ENCODE results near the gene C19orf47.
"Not testable (repeated sequence)": the region's sequence is repeated elsewhere in the genome, so short reads cannot be mapped to it uniquely, and the experiment has no call there.

The C19orf47 gene

DNA sequence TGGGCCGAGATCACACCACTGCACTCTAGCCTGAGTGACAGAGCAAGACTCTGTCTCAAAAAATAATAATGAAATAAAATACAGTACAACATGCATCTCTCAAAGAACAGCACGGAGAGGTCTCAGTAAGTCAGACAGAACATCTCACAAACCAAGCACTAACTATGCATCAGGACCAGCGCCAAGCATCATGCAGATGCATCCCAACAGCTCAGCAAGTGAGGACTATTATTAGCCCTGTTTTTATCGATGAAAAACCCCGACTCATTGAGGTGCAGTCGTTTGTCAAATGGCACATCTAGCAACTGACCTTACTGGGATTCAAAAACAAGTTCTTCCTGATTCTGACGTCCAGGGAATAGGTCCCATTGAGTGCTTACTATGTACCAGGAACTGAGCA lies 3.8 kb downstream of the C19orf47 start:
- DNase-seq, result no peak

DNA sequence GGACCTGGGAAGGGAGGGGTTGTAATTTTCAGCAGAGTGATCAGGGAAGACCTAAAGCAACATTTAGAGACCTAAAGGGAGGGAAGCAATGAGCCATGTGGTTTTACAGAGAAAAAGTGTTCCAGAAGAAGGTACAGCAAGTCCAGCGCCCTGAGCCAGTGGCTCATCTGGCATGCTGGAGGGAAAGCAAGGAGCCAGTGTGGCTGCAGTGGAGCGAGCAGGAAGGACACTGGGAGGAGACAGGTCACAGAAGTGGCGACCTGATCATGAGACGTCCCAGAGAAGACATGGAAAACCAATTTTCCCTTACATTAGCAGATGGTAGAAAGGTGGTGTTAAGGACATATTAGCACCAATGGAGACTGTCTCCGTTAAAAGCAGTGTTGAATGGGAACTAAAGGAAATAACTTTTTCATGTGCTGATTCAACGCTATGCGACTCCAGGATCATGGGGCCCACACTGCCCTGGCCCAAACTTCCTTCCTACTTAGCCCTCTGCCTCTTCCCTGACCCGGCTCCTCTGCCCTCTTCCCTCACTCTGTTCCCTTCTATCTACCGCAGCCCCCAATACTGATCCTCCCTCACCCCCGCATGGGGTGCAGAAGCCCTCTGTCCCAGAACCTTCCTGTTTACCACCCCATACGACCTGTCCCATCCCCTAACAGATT lies 5.4 kb downstream of the C19orf47 start:
- no peak for DNase-seq

DNA sequence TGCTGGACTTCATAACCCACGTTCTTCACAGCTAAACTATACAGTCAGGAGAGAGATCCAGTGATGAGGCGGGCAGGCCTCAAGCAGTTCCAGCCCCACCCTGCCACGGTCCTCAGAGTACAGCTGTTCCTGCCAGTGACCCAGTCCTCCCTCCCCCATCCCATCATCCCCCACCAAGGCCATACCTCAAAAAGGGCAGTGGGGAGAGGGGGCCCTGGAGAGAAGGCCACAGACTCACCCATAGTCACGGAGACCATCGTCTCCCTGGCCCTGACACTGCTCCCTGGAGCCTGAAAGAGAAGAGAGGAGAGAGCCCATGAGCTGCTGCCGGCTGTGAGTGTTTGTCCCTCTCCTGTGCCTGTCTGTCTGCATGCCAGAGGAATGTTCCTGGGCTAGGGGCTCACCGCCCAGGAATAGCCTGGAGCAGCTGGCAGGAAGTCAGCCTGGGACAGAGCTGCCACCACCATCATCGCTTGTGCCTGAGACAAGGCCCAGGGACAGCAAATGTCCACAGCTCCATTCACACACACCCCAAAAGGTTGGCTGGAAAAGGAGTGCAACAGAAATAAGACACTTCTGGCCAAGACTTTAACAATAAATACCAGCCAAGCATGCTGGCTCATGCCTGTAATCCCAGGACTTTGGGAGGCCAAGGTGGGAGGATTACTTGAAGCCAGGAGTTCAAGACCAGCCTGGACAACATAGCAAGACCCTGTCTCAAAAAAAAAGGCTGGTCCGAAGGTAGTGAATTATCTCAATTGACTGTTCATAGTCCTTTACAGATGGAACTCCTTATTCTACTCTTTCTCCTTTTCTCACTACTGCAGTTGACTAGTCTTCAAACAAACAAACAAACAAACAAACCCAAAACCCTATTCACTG lies 6.4 kb downstream of the C19orf47 start:
- DNase-seq, result no peak

DNA sequence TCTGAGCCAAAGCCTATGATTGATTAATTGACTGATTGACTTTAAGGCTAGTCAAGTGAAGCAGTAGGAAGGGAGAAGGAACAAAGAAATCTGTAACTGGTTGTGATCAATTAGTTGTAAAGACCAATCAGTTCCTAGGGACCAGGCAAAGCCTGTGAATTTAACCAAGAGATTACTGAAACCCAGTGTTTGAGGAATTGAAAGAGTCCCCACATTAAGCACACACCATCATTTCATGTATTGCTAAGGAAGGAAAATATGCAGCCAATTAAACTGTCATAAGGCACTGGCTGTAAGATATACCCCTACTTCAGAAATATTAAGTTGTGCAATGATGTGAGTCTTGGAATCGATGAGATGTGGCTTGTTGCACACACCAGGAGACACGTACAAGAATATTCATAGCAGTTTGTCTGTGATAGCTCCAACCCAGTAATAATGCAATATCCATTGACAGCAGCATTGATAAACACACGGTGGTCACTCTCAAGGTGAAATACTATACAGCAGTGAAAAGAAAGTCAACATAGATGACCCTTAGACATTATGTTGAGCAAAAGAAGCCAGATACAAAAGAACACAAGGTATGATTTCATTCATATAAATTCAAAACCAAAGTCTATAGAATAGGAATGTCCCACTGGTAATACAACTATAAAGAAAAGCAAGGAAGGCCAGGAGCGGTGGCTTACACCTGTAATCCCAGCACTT lies 9.0 kb downstream of the C19orf47 start:
- DNase-seq, result no peak

DNA sequence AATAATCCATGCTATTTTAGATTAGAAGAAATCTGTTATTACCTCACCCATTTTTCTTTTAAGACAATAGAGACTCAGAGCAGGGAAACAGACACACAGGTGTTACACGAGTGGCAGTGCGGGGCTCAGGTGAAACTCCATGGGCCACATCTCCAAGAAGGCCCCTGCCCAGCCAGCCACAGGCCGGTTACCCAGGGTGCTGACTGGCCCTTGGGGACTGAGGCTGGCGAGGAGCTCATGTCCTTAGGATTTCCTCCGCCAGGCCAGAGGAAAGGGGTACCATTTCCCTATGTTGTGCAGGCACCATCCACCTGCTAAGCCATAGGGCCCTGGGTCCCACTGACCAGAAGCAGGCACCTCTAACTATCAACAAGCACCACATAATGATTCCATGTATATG lies 10.6 kb downstream of the C19orf47 start:
- DNase-seq, result no peak

DNA sequence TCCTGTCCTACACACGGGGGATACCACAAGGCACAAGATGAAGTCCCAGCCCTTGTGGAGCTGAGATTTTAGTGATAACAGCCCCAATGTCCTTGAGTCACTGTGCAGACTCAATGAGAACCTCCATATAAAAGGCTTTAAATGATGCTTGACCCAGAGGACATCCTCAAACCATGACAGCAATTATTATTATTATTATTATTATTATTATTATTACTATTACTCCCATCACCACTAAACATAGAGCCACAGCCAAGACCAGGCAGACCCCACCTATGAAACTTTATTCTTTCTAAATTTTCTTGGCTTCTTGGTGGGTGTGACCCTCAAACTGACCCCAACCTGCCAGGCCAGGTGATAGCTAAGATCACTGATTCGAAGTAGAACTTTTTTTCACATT lies 11.1 kb downstream of the C19orf47 start:
- DNase-seq, result no peak

DNA sequence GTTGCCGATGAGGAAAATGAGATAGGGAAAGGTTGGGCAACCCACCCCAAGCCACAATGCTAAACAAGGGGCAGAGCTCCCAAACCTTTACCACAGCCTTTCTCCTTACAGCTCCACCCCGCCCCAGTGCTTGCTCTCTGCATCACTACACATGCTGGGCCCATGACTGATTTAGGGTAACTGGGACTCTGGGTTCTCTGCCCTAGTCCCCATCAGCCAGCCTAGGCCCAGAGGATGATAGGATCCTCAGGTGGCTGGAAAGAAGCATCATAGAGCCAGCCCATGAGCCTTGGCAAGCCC lies 11.6 kb downstream of the C19orf47 start:
- DNase-seq, result no peak

DNA sequence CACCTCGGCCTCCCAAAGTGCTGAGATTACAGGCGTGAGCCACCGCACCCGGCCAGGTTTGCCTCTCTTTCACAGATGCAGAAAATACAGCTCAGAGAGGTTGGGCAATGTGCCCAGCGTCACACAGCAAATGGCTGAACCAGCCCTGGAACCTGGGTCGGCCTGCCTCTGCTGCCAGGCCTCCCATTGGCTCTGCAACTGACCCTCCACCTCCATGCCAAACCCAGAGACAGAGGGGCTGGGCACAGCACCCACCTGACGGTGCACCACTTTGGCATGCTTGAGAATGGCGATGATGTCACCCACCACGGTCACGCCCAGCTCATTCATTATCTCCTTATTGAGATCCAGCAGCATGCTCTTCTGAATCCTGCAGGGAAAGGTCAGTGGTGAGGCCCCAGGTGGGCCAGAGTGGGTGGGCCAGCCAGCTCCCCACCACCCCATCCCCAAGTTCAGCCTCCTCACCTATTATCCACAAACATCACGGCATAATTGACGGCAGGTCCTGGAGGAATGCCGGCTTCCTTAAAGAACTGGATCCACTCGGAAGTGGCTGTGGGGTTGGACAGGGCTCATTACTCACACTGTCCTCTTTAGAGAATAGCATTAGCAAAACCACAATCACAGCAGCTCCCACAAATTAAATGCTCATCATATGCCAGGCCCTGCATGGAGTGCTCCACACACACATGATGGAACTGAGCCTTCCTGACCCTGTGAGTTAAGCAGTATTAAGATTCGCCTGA lies 12.2 kb downstream of the C19orf47 start:
- no peak for DNase-seq

DNA sequence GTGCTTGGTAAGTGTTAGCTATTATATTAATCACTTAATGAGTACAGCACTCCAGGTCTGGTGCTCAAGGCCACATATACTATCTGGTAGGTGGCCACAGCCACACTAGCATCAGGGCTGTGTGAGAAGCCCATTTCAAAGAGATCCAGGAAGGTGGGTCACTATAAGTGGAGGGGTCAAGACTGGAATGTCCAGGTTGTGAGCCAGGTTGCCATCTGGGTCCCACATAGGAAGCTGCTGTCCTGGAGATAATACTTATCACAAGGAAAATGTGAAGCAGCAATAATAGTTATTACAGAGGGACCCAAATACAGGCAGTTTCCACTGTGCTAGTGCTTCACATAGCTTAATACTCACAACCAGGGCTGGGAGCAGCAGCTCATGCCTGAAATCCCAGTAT lies 13.1 kb downstream of the C19orf47 start:
- DNase-seq, result no peak

DNA sequence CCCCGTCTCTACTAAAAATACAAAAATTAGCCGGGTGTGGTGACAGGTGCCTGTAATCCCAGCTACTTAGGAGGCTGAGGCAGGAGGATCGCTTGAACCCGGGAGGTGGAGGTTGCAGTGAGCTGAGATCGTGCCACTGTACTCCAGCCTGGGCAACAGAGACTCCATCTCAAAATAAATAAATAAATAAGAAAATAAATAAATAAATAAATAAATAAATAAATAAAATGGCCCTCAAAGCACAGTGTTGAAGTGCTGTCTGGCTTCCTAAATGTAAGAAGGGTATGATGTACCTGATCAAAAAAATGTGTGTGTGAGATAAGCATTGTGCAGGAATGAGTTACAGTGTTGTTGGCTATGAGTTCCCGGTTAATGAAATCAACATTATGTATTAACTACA lies 15.1 kb downstream of the C19orf47 start:
- not testable (repeated sequence) for DNase-seq

DNA sequence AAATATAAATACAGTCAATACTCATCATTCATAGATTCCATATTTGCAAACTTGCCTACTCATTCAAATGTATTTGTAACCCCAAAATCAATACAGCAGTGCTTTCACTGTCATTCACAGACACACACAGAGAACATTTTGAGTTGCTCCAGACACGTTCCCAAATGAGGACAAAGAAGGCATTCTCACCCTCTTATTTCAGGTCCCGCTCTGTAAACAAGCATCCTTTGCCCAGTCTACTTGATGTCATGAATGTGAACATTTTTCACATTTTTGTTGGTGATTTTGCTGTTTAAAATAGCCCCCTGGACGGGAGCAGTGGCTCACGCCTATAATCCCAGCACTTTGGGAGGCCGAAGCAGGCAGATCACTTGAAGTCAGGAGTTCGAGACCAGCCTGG lies 15.5 kb downstream of the C19orf47 start:
- DNase-seq, result no peak

DNA sequence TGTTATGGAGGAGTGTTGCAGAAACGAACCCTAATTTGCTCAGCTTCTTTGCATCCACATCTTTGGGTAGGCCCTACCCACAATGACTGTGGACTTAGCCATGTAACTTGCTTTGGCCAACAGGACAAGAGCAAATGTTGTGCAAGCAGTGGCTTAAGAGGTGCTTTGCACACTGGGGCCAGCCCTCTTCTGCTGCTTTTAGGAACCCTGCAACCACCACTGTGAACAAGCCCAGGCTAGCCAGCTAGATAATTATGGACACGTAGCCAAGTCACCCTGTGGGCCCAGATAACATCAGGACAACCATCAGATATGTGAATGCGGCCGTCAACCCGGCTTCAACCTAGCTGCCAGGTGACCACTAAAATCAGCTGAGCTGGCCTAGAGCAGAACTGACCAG lies 17.1 kb downstream of the C19orf47 start:
- no peak for DNase-seq

DNA sequence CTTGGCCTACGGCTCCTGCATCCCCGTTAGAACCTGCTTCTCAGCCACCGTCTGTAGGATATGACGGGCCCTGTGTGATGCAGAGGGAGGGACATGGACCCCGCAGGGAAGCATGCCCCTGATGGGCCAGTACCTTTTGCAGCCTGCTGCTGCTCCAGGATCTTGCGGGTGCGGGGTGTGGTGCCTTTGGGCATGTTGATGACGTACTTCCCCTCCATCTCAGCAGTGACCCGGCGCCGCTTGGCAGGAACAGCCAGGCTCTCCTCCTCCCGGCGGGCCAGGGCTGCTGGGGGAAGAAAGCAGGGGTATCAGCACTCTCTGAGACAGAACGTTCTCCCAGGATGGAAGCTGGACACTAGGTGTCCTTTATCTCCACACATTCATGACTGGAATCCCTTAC lies 22.0 kb downstream of the C19orf47 start:
- DNase-seq, result no peak

DNA sequence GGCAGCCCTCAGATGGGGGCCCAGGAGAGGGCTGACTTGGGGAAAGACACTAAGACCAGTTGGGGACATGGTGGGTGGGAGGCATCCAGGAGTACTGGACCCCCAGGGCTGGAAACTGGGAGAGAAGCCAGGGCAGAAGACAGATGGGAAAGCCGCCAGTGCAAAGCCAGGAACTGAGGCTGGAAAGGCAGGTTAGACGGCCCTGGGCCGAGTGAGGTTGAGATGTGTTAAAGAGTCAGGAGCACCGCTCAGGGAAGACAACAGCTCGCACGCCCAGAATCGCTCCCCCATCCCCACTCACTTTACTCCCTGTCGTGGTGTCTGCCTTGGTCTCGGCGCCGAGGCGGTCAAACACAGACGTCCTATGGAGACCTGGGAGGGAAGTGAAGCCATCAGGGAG lies 24.5 kb downstream of the C19orf47 start:
- DNase-seq, result no peak

DNA sequence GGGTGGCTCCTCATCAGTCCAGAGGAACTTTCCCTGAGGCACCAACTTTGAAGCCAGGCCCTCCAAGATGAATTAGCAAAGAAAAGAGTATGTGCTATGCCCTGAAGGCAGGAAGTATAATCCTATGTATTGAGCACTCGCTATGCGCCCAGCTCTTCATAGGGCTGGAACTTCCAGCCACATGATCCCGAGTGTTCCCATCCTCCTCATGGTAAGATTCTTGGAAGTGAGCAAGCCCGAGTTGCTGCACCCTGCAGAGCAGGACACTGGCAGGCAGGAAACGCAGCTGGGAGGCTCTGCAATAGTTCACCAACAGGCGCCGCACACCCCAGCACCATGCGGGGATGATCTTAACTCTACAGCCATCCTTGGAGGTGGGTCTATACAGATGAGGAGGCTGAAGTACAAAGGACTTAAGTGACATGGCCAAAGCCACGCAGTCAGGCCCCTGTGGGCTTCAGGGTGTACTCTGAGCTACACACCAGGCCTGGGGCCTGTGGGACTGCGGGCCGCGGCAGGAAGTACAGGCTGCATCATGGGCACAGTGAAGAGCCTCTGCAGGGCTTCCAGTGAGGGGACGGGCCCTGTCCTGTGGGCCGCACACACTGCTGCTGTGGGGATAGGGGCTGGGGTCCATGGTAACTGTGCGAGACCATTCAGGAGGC lies 25.1 kb downstream of the C19orf47 start:
- no peak for DNase-seq

DNA sequence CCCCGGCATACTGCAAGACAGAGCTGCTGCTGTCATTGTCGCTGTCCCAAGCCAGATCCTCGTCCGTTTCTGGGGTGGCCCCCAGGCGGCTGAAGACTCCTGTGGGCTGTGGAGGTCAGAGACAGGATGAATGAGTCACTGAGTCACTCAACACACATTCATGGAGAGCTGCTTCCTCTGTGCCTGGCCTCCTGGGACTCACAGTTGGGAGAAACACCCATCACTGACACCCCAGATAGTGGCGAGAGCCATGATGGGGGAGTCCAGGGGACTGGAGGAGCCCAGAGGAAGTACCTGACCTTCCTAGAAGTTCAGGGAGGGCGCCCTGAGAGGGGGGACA lies 26.0 kb downstream of the C19orf47 start:
- DNase-seq, result no peak

DNA sequence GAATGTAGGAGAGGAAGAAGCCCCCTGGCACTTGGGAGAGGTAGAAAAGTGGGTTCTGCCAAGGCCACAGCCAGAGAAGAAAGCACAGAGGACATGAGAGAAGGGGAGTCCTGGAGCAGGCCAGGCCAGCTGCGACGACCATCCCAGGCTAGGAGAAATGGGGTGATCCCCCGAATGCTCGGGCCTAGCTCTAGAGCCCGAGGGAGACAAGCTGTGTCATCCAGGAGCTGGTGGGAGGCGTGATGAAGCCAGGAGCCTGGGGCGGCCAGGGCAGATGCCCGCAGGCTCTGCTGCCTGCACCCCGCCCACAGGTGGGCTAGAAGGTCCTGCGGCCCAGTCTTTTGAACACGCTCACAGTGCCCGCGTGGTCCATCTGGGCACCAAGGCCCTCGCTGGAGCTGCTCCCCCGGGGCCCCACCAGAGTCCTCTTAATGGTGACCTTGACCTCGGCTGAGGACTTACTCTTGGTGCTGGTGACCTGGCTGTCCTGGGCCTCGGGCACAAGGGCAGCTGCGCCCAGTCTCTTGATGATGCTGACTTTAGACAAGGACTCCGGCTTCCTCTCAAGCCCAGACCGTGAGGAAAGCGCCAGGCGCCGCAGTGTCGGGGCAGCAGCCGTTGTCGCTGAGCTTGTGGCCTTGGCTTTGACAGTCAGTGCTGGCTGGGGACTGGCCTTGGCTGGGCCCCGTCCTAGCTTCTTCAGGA lies 26.5 kb downstream of the C19orf47 start:
- no peak for DNase-seq

DNA sequence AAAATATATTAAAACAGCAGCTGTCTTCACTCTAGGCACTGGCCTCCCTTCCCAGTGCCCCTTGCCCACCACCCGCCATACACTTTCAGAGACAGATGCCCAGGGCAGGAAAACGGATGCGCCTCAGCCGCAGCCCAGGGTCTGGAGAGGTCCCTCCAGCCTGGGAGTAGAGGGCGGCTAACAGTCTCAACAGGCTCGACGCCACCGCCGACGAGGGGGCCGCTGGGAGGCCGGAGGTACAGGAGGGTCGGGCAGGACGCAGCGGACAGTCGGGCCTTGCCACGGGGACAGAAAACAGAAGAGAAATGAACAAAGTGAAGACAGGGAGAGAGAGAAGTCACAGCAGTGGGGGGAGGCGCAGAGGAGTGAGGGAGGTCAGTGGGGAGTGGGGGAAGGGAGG lies 27.1 kb downstream of the C19orf47 start:
- DNase-seq, result no peak

DNA sequence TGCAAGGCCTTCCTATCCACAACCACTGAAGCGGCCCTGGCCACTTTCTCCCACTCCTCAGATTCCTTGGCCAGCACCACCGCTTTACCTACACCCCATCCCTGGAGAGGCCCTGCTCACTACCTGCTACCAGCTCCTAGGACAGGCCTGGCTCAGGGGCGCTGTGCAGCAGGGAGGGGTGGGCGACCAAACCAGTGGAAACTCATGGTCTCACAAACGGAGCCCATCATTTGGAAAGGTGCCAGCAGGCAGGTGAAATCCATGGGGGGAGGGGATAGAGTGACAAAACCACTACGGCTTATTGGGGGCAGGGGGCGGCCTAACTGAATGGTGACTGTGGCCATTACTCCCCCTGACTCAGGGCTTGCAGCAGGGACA lies 27.6 kb downstream of the C19orf47 start:
- DNase-seq, result no peak

DNA sequence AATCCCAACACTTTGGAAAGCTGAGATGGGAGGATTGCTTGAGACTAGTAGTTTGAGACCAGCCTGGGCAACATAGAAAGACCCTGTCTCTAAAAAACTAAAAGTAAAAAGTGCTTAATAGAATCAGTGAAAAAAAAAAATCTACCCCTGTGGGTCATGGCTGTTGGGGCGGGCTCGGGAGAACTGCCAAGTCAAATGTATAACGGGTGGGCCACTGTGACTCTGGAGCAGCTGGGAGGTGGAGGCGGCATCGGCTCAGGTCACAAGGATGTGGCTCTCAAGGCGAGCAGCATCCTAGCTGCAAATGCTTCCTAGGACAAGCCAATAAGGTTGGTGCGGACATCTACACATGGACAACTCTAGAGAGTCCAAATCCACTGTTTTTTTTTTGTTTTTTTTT lies 30.9 kb downstream of the C19orf47 start:
- DNase-seq, result no peak

DNA sequence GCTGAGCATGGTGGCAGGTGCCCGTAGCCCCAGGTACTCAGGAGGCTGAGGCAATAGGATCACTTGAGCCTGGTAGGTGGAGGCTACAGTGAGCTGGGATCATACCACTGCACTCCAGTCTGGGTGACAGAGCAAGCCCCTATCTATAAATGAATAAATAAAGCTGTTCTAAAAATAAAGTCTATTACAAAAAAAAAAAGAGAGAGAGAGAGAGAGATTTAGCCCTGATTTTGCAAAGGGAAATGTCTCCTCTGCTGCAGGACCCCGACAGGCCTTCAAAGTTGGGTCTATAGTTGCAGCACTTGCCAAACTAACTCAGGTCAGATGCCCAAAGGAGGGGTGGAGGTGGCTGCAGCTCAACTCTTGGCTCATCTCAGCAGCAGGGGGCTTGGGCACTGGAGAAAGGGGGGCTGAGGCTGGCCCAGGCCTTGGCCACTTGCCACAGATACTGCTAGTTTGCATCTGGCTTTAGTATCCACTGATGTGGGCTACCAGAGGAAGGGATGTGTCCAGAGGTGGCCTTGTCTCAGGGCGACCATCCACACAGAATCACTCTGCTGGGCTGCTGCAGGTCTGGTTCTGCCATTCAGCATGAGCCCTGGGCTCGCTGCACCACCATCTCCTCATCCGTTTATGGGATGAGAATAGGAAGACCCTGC lies 32.3 kb downstream of the C19orf47 start:
- DNase-seq, result peak; percentile 3

DNA sequence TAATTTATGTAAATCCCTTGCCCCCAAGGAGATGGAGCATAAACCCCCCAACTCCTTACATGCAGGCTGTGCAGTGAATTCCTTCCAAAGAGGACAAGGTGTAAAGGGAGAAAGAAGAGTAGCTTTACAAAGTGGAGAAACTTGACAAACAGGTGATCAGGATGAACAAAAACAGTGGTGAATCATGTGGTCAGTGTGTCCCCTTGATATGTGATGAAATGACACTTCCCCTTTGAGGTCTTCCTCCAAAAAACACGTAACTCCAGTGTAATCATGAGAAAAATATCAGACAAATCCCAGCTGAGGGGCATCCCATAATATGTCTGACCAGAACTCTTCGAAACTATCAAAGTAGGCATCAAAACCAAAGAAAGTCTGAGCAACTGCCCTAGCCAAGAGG lies 33.5 kb downstream of the C19orf47 start:
- DNase-seq, result no peak
